Measurements from ENCODE around the gene WEE1.

Gene WEE1

DNA sequence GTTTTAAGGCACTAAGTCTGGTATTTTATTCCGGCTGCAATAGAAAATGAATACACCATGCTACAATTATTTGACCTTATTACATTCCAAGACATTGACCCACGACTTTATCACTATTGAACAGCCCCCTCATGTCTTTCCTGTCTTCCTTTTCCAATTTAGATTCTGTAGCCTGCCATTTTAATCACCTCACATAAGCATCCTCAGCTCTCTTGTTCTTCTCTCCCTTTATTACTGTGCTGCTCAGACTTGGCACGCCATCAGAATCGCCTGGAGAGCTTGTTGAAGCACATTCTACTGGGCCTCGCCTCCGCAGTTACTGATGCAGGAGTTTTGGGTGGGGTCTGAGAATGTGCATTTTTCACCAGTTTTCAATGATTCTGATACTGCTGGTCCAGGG is 51.7 kb downstream of the WEE1 start:
- DNase-seq: no peak

DNA sequence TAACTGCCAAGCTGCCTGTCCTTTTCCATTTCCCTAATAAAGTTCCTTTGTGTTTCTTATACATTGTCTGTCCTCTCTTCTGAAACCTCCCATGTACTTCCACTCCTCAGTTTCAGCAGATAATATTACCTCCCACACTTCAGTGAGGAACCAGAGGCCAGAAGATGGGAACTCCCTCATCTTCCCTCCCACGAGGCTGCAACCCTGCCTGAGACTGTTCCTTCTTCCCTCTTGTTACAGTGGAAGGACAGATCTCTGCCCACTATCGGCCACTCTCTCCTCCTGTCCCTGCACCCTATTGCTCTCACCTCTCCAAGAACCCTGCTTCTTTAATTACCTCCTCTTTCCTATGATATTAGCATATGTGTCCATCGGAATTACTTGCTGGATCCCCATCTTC is 52.3 kb downstream of the WEE1 start:
- DNase-seq: no peak

DNA sequence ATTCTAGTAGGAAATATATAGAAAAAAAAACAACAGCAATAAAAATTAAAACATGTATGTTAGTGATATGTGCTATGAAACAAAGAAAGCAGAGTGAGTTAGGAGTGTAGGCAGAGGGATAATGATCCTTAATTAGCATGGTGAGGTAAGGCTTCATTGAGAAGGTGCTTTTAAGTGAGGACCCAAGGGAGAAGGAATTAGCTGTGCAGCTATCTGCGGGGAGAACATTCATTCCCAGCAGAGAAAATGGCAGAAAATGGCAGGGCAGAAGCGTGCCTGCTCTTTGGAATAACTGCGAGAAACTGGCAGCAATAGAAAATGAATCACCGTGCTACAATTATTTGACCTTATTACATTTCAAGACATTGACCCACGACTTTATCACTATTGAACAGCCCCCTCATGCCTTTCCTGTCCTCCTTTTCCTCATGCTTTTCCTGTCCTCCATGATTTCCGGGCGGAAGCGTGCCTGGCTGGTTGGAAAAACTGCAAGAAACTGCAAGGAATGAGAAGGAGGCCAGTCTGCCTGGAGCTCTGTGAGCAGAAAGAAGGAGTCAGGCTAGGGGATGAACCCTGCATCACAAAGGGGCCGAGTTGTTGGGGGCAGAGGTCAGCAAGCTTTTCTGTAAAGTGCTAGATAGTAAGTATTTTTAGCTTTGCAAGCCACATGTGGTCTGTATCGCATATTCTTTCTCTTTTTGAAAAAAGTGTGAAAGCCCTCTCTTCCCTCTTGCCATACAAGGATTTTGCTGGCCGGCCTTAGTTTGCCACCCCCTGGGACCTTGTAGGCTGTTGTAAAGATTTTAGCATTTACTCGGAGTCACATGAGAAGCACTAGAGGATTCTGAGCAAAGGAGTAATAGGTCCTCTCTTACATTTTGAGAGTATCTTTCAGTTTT is 53.3 kb downstream of the WEE1 start:
- no peak for DNase-seq

DNA sequence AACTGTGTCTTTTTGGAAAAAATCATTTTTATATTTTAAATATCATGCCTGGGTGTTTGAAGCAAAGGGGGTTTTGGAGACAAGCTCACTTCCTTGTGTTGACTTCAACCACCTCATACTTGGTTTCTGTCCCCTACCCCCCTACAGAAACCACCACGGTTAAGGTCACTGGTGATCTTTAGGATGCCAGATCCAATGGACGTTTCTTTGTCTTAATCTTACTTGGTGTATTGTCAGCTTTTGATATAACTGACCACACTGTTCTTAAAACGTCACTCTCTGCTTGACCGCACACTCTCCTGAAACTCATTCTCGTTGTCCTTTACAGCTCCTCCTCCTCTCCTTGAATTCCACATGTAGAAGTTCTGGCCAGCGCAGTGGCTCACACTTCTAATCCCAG is 55.6 kb downstream of the WEE1 start:
- DNase-seq: no peak

DNA sequence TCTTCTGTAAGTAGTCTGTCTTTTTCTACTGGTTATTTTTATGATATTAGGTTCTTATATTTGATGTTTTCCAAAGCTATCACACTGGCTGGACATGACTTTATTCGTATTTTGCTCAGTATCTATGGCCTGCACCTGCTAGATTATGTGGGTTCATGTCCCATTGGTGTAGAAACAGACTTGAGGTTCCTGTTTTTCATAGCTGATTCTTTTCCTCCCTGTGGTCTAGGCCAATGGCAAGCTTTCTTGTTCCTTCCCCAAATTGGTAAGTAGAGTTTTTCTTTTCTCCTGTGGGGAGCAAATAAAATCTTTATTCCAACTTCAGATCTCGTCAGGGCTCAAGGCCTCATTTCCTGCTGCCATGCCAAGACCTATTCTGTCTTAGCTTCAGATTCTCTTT is 60.2 kb downstream of the WEE1 start:
- DNase-seq: no peak

DNA sequence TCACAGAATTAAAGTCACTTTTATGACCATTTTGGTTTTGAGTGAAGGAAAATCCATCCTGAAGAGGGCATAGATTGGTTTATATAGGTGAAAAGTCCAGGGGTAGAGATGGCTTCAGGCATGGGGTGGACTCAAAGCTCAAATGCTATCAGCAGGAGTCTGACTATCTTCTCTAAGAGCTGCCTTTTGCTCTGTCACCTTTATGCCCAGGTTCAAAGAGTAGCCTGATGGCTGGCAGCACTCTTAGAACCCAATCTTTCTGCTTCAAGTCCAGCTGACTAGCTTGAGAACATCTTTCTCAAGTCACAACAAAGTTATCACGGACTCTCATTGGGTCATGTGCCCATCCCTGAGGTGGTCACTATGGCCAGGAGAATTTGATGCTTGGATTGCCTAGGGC is 63.2 kb downstream of the WEE1 start:
- no peak for DNase-seq

DNA sequence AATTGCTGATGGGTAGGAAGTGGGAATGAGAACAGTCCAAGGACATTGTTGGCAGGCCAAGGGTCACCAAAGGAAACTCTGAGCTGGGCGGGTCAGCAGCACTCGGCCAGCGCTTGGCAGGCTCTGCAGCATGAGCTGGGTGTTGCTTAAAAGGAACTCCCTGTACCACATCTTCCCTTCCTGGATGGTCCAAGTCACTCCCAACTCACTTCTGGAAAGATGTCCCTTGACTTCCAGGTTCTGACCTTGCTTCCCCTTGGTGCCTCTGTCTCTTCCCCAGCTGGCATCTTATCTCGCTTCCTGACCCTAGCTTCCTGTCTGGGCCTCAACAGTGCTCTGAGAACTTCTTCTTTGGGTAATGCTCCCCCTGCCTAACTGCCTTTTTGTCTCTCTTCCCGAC is 65.6 kb downstream of the WEE1 start:
- no peak for DNase-seq
